SK-N-MC (cell line): ENCODE measurements around the gene POLDIP2.

Experiments used
- DNase-seq: peaks from one replicate; pipeline ENCODE4 v3.0.0-alpha.2; 2011; ENCODE audit warnings: low read depth, low spot score
- H3K27ac ChIP-seq: fragments of 200-600 bp; sonication (generic); 2 replicates; pipeline ENCODE4 v1.5.1; 2016; ENCODE audit warnings: mixed run types
- H3K36me3 ChIP-seq: fragments of 200-600 bp; sonication (generic); 2 replicates; pipeline ENCODE4 v1.6.1; 2017; ENCODE audit warnings: antibody characterized with exemption, low read length, mixed read lengths; ENCODE audit not compliant: insufficient read depth
- H3K4me3 ChIP-seq: fragments of 200-600 bp; sonication (generic); 2 replicates; pipeline ENCODE4 v1.5.1; 2016
- H3K9ac ChIP-seq: fragments of 200-600 bp; sonication (generic); 2 replicates; pipeline ENCODE4 v1.8.0; 2017; ENCODE audit warnings: mixed run types, mixed read lengths; ENCODE audit not compliant: insufficient read length
- H3K9me3 ChIP-seq: fragments of 200-600 bp; sonication (generic); 2 replicates; pipeline ENCODE4 v1.6.1; 2017; ENCODE audit warnings: low read depth, mild to moderate bottlenecking, antibody characterized with exemption, low read length, moderate library complexity, mixed read lengths
- EZH2 ChIP-seq: fragments of 200-600 bp; sonication (generic); IDR thresholded peaks from one replicate; pipeline ENCODE4 v1.6.1; 2017; ENCODE audit warnings: antibody characterized with exemption
- FOXP2 ChIP-seq: optimal IDR thresholded peaks from 2 replicates; pipeline ENCODE3; 2011; ENCODE audit warnings: mild to moderate bottlenecking, moderate library complexity; ENCODE audit not compliant: insufficient read depth; ENCODE audit errors: extremely low read length, control extremely low read depth
- POLR2AphosphoS5 ChIP-seq: IDR thresholded peaks from 2 replicates; pipeline ENCODE4 v1.6.1; 2012; ENCODE audit warnings: mild to moderate bottlenecking, low read depth, low read length, borderline replicate concordance

Gene POLDIP2

DNA sequence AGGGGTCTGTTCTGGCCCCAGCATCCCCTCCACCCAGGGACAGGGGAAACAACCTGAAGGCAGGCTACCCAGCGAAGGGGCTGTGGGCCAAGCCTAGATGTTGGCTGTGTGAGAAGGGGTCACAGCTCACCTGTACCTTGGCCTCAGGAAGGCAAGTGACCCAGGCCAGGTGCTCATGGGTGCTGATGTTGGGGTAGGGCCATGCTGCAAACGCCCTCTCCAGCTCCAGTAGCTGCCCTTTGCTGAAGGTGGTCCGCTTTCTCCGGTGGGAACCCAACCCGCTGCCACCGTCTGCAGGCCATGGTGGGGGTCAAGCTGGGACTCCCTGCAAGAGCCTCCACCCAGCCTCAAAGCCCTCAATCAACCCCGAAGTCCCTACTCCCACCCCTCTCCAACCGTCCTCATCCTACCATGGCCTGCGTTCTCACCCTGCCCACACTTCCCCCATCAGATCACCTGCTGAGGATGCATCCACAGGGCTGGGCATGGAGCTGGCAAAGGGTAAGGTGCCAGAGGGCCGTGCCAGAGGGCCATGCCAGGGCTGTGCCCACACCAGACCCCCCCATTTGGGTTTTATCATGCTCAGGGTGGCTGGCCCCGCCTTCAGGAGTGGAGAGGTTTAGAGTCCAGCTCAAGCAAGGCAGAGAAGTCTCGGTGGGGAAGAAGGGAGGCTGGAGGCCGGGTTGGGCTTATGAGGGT lies 7.5 kb upstream of the POLDIP2 start, which contains the start of gene SEBOX:
SEBOX (minus strand) TSS at position 535 of the 699 bp plus-strand sequence; CDS start at position 487, 48 bp downstream.
- TF ChIP-seq EZH2, result no peak
- TF ChIP-seq POLR2AphosphoS5, result no peak
- no peak for TF ChIP-seq FOXP2
- Histone ChIP-seq H3K9ac (no peak within 1 kb of the TSS), H3K4me3 (no peak within 1 kb of the TSS), H3K27ac (no peak within 1 kb of the TSS), H3K9me3 (no peaks in the 10 kb centered on the region), H3K36me3 (peaks cover 21% of the 10 kb centered on the region)
- no peak for DNase-seq

DNA sequence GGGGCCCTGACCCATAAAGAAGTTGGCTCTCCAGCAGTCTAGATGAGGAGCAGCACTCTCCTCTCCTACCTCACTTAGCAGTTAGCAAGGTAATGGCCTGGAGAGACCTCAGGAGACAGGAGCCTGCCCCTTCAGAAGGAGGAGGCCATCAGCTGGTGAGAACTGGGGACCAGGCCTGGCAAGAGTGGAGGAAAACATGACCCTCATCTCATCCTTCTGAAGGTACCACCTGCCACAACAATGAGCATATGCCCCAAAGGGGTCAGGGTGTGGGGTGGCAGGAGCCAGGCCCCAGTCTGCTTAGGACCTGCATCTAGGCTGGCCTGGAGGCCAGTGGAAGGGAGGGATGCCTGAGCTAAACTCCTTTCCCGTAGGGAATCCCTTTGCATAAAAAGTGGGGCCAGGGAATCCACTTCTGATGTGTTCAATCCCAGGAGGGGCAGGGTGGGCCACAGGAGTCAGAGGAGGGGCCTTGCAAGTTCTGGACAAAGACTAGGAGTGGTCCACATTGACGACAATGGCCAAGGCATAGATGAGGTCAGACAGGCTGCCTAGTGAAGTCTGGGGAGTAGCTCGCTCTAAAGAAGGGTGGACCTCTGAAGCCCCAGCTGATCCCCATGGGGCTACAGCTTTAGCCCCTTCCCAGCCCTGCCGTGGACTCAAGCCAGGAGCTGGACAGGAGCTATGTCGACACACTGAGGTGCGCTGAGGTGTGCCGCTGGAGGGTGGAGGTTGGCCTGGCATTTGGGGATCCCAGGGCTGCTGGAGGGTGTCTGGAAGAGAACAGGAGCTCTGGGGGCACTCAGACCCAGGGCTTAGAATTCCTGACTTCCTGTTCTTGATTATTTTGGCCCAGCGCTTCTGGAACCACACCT lies 6.7 kb upstream of the POLDIP2 start:
- Histone ChIP-seq H3K27ac (no peak overlapping the region), H3K4me3 (no peak overlapping the region), H3K36me3 (peaks cover 27% of the 10 kb centered on the region), H3K9me3 (no peaks in the 10 kb centered on the region), H3K9ac (no peak overlapping the region)
- no peak for DNase-seq
- TF ChIP-seq POLR2AphosphoS5 (no peak), EZH2 (no peak), FOXP2 (no peak)

DNA sequence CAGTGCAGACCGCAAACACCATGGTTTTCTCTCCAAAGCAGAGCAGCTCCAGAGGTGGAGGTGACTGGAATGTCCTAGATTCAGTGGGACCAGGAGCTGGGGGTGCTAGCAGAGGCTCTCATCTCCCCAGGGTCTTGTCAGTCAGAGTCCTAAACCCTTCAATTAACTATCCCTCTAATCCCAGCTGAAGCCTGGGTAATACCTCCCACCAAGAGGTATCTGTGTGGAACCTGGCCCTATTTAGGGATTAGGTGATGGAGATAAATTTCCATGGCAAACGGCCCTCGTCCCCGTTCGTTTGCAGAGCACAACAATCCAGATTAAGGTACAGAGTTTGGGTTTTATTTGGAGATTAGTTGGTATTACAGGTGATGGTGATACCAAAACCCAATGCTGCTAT lies 5.9 kb upstream of the POLDIP2 start:
- Histone ChIP-seq H3K4me3 (no peak overlapping the region), H3K36me3 (peaks cover 27% of the 10 kb centered on the region), H3K27ac (no peak overlapping the region), H3K9me3 (no peaks in the 10 kb centered on the region), H3K9ac (no peak overlapping the region)
- DNase-seq, result no peak
- TF ChIP-seq EZH2, result no peak
- TF ChIP-seq POLR2AphosphoS5, result no peak
- no peak for TF ChIP-seq FOXP2

DNA sequence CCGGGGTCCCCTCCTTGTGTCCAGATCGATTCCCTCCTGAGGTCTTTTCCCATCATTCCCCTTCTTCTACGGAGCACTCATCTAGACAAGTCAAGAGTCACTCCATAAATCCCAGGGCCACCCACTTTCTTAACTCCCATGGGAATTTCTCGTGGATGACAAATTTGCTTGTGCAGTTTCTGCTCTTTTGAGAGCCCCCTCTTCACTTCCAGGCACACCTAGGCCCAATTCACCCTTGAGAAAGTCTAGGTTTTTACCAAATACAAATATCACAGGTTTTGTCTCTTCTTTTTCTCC lies 522 bp upstream of the POLDIP2 start:
- no peaks in the 10 kb centered on the region for H3K9me3 ChIP-seq
- H3K27ac ChIP-seq, result peak overlapping the region; percentile 49; the same call in 1 of the 2 replicates
- no peak for DNase-seq
- peak overlapping the region; percentile 99 for H3K9ac ChIP-seq
- TF ChIP-seq FOXP2 (no peak), POLR2AphosphoS5 (no peak), EZH2 (no peak)
- H3K36me3 ChIP-seq, result peaks cover 45% of the 10 kb centered on the region
- peak overlapping the region; percentile 97 for H3K4me3 ChIP-seq

DNA sequence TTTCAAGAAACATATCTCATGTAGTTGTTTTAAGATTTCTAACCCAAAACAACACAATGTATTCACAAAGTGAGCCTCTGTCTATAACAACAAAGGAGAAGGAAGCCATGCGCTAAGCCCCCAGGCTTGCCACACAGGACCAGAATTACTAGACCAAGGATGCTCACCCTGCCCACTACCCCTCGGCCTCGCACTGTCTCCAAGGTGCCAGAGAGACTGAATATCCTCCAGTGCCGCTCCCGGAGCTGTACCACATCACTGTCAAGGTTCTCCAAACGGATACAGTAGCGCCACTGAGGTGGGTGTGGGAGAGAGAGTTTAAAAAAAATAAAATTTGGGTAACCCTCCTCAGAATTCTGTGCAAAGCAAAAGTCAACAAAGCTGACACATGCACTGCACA lies 7.1 kb downstream of the POLDIP2 start:
- H3K27ac ChIP-seq, result no peak overlapping the region
- no peak overlapping the region for H3K9ac ChIP-seq
- H3K9me3 ChIP-seq, result no peaks in the 10 kb centered on the region
- no peak for TF ChIP-seq EZH2
- TF ChIP-seq FOXP2, result no peak
- no peak for TF ChIP-seq POLR2AphosphoS5
- H3K4me3 ChIP-seq, result no peak overlapping the region
- H3K36me3 ChIP-seq, result peaks cover 73% of the 10 kb centered on the region
- DNase-seq, result no peak

DNA sequence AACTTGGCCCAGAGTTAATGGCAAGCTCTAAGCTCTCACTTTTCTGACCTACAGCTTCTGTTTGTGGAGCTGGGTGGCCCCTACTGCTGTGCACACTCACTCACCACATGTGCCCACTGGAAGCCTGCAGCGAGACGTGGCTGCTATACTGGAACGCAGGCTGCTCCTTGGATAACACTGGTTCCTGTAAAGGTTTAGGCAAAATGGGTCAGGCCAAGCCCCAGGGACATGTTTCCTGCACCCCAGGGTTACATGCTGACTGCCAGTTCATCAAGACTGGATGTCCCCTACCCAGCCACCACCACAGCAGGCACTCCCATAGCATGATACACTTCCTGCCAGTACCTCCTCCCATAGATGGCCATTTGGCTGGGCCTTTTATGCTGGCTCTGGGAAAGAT lies 8.3 kb downstream of the POLDIP2 start:
- DNase-seq, result no peak
- Histone ChIP-seq H3K4me3 (no peak overlapping the region), H3K9me3 (no peaks in the 10 kb centered on the region), H3K9ac (no peak overlapping the region), H3K36me3 (peaks cover 68% of the 10 kb centered on the region), H3K27ac (no peak overlapping the region)
- TF ChIP-seq EZH2, result no peak

DNA sequence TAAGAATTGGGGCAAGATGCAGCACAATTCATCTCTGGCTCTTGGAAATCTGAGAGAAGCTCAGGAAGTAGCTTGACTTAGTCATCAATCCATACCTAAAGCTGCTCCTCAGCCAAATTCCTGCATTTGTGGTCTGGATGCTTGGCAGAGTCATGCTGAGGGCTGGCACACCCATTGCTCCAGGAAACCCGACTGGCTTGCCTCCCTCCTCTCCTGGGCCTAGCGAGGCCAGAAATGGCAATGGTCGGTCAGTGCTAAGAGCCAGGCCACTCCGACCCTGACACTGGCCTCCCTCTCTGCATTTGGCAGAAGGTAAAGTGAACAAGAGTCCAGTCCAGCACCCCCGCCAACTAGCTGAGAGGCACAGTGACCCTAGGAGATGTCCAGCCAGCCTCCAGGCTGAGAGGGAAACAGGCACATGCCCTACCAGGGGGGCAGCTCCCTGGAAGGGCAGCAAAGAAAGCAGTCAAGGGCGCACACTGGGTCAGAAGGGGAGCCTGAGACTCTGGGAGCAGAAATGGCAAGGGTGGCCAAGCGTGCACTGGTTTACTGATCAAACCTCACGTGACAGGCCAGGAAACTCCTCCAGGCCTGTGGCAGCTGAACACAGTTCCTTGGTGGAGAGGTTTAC lies 10.0 kb downstream of the POLDIP2 start:
- no peak for DNase-seq
- Histone ChIP-seq H3K36me3 (peaks cover 56% of the 10 kb centered on the region), H3K9me3 (no peaks in the 10 kb centered on the region), H3K27ac (no peak overlapping the region), H3K4me3 (no peak overlapping the region), H3K9ac (no peak overlapping the region)
- TF ChIP-seq POLR2AphosphoS5, result no peak; the same call in 1 of the 2 replicates
- TF ChIP-seq FOXP2, result no peak
- TF ChIP-seq EZH2, result no peak

DNA sequence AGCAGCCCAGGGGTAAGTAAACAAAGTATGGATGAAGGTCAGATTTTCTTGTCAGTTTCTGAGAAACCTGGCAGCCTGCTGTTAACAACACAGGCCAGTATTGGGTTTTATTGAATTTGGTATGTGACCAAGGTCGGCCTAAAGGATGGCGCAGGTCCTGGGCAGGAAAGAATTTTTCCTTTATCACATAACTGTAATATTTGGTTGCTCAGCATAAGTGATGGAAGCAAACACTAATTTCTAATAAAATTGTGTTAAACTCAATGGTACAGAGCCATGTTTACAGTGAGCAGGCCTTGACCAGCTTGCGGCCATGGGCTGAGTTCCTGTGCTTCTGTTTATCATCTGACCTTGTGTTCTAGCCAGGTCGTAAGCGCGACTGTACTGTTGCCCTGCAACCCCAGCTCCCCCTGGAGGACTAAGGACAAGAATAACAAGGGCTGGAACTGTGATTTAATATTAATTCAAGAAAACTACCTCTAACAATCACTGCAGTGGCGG lies 10.5 kb downstream of the POLDIP2 start:
- Histone ChIP-seq H3K36me3 (peaks cover 59% of the 10 kb centered on the region), H3K9me3 (no peaks in the 10 kb centered on the region), H3K4me3 (no peak overlapping the region), H3K9ac (no peak overlapping the region), H3K27ac (no peak overlapping the region)
- no peak for TF ChIP-seq POLR2AphosphoS5
- TF ChIP-seq EZH2, result no peak
- TF ChIP-seq FOXP2, result no peak
- no peak for DNase-seq
